HuH-7 (cell line): ENCODE data around the gene CCL4.
A peak's percentile ranks its signal among the peaks of the same experiment; 100 is the strongest.
"Not testable (repeated sequence)": the region's sequence is repeated elsewhere in the genome, so short reads cannot be mapped to it uniquely, and the experiment has no call there.

Experiments used
- DNase-seq: peaks from one replicate; pipeline ENCODE4 v3.0.0; 2011; ENCODE audit warnings: low spot score

CCL4 gene

GRCh38 chr17:36103401-36103975 lies at the start of gene CCL4:
Gene CCL4, plus strand, starts transcription at chr17:36103827. Its CDS starts 79 bp downstream, at chr17:36103906.
- not testable (repeated sequence) for DNase-seq

- DNase-seq: no peak
Observed at GRCh38 chr17:36055171-36055570, 48.5 kb upstream of the CCL4 start.

DNA sequence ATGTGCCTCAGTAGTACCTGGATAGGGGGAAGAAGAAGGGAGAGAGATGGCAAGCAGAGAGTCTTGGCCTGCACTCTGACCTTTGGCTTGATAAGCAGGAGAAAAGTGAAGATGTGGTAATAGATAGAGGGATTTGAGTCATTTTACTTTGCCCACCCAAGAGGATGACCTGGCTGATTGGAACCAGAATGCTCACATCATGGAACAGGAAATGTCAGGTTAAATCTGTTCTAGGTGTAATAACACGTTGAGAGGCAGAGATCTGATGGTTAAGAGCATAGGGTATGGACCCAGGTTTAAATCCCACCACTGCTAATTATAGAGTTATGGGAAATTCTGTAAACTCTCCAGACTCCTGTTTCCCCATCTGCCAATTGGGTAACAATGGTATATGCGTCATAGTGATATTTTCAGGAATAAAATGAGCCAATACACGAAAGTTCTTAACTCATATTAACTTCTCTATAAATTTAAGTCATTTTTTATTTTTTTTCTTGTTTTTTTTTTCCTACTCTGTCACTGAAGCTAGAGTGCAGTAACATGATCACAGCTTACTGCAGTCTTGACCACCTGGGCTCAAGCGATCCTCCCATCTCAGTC lies 47.6 kb upstream of the CCL4 start:
- no peak for DNase-seq

DNA sequence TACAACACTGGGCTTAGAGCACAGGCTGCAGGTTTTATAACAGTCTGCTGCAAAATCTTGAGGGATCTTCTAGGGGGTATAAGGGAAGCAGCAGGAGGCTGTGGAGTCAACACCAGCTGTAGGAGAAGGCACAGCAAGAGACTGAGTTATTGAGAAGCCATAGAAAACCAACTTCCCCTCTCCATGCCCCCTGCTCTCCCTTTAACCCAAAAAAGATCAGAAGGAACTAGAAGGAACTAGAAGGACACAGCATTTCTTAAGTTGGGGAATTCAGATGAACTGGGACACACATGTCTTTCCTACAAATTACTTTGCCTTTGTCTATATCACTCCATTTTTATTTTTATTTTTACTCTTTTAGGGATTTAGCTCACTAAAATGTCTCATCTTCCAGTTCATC lies 45.7 kb upstream of the CCL4 start:
- no peak for DNase-seq

GRCh38 chr17:36059406-36059805 lies 44.2 kb upstream of the CCL4 start:
- DNase-seq: no peak

GRCh38 chr17:36060816-36061215 lies 42.8 kb upstream of the CCL4 start:
- no peak for DNase-seq

- DNase-seq: no peak
Observed at GRCh38 chr17:36063786-36064541, 39.7 kb upstream of the CCL4 start, which contains the start of gene CCL18. Gene CCL18, plus strand, starts transcription at chr17:36064272. Its CDS starts 71 bp downstream, at chr17:36064343.

- DNase-seq: no peak
Observed at GRCh38 chr17:36066365-36066985, 37.2 kb upstream of the CCL4 start.

- DNase-seq: no peak
Observed at GRCh38 chr17:36068524-36068923, 35.1 kb upstream of the CCL4 start.

GRCh38 chr17:36069136-36069535 lies 34.5 kb upstream of the CCL4 start:
- no peak for DNase-seq

- DNase-seq: no peak
Observed at GRCh38 chr17:36070427-36070826, 33.2 kb upstream of the CCL4 start.

GRCh38 chr17:36071751-36072150 lies 31.9 kb upstream of the CCL4 start:
- no peak for DNase-seq

GRCh38 chr17:36072431-36073121 lies 31.1 kb upstream of the CCL4 start:
- peak; percentile 53 for DNase-seq

DNA sequence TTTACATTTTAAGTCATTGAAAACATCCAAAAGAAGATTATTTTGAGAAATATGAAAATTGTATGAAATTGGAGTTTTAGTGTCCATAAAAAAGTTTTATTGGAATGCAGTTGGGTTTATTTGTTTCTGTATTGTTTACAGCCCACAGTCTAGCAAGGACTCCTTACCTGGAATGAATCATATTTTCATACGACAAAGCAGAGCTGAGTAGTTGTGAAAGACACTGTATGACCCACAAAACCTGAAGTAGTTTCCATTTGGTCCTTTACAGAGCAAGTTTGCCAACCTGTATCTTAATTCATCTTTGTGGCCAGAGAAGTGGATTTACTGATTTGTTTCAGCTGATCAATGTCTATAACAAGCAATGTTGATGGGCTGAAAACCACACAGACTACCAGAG lies 29.3 kb upstream of the CCL4 start:
- no peak for DNase-seq

DNA sequence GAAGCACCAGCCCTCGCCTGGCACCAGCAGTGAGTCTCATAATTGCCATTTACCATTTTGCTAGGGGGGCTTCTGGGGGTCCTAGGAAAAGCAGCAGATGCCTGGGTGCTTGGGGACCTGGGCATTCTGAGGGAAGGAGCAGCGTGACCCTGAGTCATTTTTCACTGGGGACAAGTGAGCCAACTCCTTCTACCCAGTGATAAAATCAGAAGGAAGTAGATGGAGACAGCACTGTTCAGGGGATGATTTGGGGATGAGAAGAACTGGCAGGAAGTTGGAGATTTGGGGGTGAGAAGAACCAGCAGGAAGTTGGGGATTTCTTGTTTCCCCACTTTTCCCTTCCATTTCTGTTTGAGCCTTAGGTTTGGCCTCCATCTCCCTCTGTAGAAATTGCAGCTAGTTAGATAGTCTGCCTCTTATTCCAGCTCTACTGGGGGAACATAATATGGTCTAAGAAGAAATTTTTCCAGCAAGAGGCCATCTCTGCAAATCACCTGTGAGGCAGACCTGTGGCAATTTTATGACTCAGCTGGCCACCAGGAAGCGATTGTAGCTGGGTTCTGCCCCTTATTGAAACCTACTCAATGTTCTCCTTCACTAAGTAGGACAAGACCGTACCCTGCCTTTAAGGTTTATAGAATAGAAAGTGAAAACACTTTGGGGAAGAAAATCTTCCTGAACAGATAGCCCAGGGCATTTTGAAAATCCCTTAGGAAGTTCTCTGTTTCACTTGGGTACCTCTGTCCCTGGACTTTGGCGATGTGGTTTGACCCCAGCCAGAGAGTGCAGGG lies 21.8 kb upstream of the CCL4 start:
- not testable (repeated sequence) for DNase-seq

GRCh38 chr17:36082482-36083120 lies 21.0 kb upstream of the CCL4 start:
- DNase-seq: not testable (repeated sequence)

DNA sequence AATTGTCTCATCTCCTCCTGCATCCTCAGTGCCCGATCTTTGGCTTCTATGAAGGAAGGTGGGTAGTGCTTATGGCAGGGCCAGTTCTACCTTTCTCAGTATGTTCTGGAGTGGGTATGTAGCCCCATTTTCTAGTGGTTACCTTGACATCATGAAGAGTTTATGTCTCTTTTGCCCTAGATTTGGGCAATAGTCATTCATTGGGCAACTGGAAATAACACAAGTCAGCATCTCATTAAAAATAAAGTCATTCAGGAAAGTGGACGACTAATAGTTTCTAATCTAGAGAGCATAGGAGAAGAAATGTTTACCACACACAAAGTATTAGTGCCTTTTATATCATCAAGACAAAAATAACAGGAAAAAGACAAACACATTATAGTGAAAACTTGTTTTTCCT lies 19.9 kb upstream of the CCL4 start:
- not testable (repeated sequence) for DNase-seq

DNA sequence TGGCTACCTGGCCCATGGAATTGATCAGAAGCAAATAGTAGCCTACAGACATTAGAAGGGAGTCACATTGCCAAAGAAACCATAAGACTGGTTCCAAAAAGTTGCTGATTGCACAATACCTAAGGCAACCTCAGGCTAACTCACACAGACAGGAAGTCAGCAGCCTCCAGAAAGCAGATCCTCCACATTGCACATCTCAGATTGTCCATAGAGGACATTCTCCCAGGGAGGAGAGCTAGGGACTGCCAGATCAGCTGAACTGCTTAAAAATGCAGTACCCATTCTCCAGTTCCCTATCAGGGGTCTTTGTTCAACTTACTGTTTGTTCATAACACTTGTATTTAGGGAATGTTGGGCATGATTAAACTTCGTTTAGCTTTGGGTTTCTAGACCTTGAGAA lies 17.9 kb upstream of the CCL4 start:
- DNase-seq: no peak

GRCh38 chr17:36086791-36087190 lies 16.8 kb upstream of the CCL4 start:
- no peak for DNase-seq

DNA sequence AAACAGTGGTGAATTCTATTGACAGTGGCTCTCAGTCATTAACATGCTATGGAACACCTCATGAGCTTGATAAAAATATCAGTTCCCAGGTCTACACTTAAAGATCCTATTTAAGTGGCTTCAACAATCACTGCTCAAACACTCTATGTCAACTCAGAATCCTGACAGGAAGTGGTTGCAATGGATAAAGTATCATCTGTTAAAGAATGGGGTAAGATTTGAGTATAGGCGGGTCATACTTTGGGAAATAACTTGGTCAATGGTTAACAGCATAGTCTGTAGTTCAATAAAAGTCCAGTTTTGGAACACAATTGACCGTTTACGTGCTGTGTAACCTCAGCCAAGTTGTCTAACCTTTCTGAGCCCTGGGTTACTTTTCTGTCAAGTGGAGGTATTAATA lies 16.2 kb upstream of the CCL4 start:
- DNase-seq: not testable (repeated sequence)
